OCI-LY1 (cell line): ENCODE data around the gene CYSRT1.

Experiments
- H2AFZ ChIP-seq: fragments of 200-600 bp; sonication (generic), shearing (Covaris generic); 2 replicates; pipeline ENCODE4 v1.6.0; 2014; ENCODE audit warnings: antibody characterized with exemption, mild to moderate bottlenecking, low read length
- H3F3A ChIP-seq: fragments of 200-600 bp; sonication (generic), shearing (Covaris generic); 2 replicates; pipeline ENCODE4 v1.6.0; 2014; ENCODE audit warnings: mild to moderate bottlenecking, antibody characterized with exemption, low read length, moderate library complexity; ENCODE audit not compliant: insufficient read depth
- H3K27ac ChIP-seq: fragments of 200-600 bp; sonication (generic); 2 replicates; pipeline ENCODE4 v1.5.1; 2014; ENCODE audit warnings: low read length, mixed run types, mild to moderate bottlenecking, low read depth; ENCODE audit not compliant: poor library complexity, severe bottlenecking
- H3K27me3 ChIP-seq: fragments of 200-600 bp; sonication (generic); 2 replicates; pipeline ENCODE4 v1.6.0; 2014; ENCODE audit warnings: antibody characterized with exemption, mild to moderate bottlenecking, low read length, moderate library complexity; ENCODE audit not compliant: insufficient read depth
- H3K36me3 ChIP-seq: fragments of 200-600 bp; sonication (generic); 2 replicates; pipeline ENCODE4 v1.6.1; 2014; ENCODE audit warnings: mild to moderate bottlenecking, antibody characterized with exemption, low read length, moderate library complexity, mixed read lengths; ENCODE audit not compliant: insufficient read depth
- H3K4me1 ChIP-seq: fragments of 200-600 bp; sonication (generic); 2 replicates; pipeline ENCODE4 v1.5.1; 2014; ENCODE audit warnings: mild to moderate bottlenecking, low read length, moderate library complexity; ENCODE audit not compliant: insufficient read depth, severe bottlenecking
- H3K4me2 ChIP-seq: fragments of 200-600 bp; sonication (generic), shearing (Covaris generic); 2 replicates; pipeline ENCODE4 v1.6.1; 2014; ENCODE audit warnings: low read length
- H3K4me3 ChIP-seq: fragments of 200-600 bp; sonication (generic); 2 replicates; pipeline ENCODE4 v1.5.1; 2014; ENCODE audit warnings: low read length, low read depth, mild to moderate bottlenecking, mixed read lengths; ENCODE audit not compliant: poor library complexity, severe bottlenecking
- H3K79me2 ChIP-seq: fragments of 200-600 bp; shearing (Covaris generic); 2 replicates; pipeline ENCODE4 v1.6.1; 2016; ENCODE audit warnings: mixed run types, low read length, mixed read lengths; ENCODE audit not compliant: insufficient read depth
- H3K9ac ChIP-seq: fragments of 200-600 bp; sonication (generic), shearing (Covaris generic); 2 replicates; pipeline ENCODE4 v1.6.1; 2014; ENCODE audit warnings: mild to moderate bottlenecking, low read length, mixed read lengths
- H3K9me2 ChIP-seq: fragments of 200-600 bp; sonication (generic), shearing (Covaris generic); 2 replicates; pipeline ENCODE4 v1.6.1; 2014; ENCODE audit warnings: low read depth, mild to moderate bottlenecking, low read length, mixed read lengths
- H3K9me3 ChIP-seq: fragments of 200-600 bp; shearing (Covaris generic); 2 replicates; pipeline ENCODE4 v1.6.1; 2014; ENCODE audit warnings: low read length, mixed read lengths
- H4K20me1 ChIP-seq: fragments of 200-600 bp; sonication (generic), shearing (Covaris generic); 2 replicates; pipeline ENCODE4 v1.6.0; 2016; ENCODE audit warnings: mild to moderate bottlenecking, low read length; ENCODE audit not compliant: insufficient read depth
- EZH2 ChIP-seq: fragments of 200-600 bp; sonication (generic), shearing (Covaris generic); IDR thresholded peaks from 2 replicates; pipeline ENCODE4 v1.8.0; 2017; ENCODE audit warnings: borderline replicate concordance, mixed run types, mild to moderate bottlenecking, antibody characterized with exemption, low read length, moderate library complexity, mixed read lengths
- TF ChIP-seq, protein P1 (sequence below): fragments of 200-600 bp; sonication (generic), shearing (Covaris generic); IDR thresholded peaks from 2 replicates; pipeline ENCODE4 v1.5.1; 2017; ENCODE audit warnings: mild to moderate bottlenecking, antibody characterized with exemption, low read length, moderate library complexity, mixed read lengths

CYSRT1 gene

DNA sequence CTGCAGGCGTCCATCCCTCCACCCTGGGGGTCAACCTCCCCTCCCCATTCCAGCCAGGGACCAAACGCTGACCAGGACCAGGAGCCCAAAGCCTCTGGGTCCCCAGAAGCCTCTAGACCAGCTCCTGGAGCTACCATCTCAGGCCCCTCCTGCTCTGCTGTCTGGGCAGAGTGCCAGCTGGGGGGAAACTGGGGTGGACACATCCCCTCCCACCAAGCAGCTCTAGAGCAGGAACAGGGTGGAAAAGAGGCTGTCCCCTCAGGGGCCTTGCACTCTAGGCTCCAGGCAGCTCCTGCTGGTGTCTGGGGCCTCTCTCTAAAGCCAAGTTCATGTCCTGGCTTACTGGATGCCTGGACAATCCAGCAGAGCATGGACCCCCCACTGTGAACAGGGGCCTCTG is 32.1 kb upstream of the CYSRT1 start:
- no peaks in the 10 kb centered on the region for H3F3A ChIP-seq
- TF ChIP-seq, protein P1, sequence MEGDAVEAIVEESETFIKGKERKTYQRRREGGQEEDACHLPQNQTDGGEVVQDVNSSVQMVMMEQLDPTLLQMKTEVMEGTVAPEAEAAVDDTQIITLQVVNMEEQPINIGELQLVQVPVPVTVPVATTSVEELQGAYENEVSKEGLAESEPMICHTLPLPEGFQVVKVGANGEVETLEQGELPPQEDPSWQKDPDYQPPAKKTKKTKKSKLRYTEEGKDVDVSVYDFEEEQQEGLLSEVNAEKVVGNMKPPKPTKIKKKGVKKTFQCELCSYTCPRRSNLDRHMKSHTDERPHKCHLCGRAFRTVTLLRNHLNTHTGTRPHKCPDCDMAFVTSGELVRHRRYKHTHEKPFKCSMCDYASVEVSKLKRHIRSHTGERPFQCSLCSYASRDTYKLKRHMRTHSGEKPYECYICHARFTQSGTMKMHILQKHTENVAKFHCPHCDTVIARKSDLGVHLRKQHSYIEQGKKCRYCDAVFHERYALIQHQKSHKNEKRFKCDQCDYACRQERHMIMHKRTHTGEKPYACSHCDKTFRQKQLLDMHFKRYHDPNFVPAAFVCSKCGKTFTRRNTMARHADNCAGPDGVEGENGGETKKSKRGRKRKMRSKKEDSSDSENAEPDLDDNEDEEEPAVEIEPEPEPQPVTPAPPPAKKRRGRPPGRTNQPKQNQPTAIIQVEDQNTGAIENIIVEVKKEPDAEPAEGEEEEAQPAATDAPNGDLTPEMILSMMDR, result no peak
- TF ChIP-seq EZH2, result no peak
- no peaks in the 10 kb centered on the region for H4K20me1 ChIP-seq
- H3K27me3 ChIP-seq, result 0 out of 2 replicates have a peak, but pooled peaks cover 5% of the 10 kb centered on the region
- no peak overlapping the region for H3K27ac ChIP-seq
- no peaks in the 10 kb centered on the region for H3K9me2 ChIP-seq
- peaks cover 11% of the 10 kb centered on the region for H3K4me1 ChIP-seq
- no peaks in the 10 kb centered on the region for H3K9me3 ChIP-seq
- peaks cover 11% of the 10 kb centered on the region for H3K36me3 ChIP-seq
- H3K4me3 ChIP-seq, result no peak overlapping the region
- H3K9ac ChIP-seq, result no peak overlapping the region
- no peak overlapping the region for H2AFZ ChIP-seq
- no peak overlapping the region for H3K4me2 ChIP-seq
- peaks cover 2% of the 10 kb centered on the region for H3K79me2 ChIP-seq

DNA sequence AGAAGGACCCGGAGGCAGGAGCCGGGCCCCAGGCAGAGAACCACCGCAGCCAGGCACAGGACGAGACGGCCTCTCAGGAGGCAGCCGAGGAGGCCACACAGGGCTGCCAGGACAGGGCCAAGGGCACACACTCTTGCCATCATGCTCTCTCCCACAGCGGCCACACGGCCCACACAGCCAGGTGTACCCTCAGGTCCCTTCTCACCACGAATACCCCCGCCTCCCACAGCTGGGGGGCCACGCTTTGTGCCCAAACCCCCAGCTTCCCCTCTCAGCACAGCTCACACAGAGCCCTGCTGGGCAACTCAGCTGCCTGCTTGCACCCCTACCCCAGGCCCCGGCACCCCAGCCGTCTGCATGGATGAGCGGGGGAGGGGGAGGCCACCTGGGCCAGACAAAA is 31.2 kb upstream of the CYSRT1 start:
- Histone ChIP-seq H3K9me3 (no peaks in the 10 kb centered on the region), H3K27me3 (peaks cover 8% of the 10 kb centered on the region), H3K4me2 (no peak overlapping the region), H3K36me3 (peaks cover 11% of the 10 kb centered on the region), H4K20me1 (no peaks in the 10 kb centered on the region), H3K4me1 (peaks cover 10% of the 10 kb centered on the region), H2AFZ (no peak overlapping the region), H3K79me2 (no peaks in the 10 kb centered on the region), H3K4me3 (no peak overlapping the region), H3F3A (no peaks in the 10 kb centered on the region), H3K9ac (no peak overlapping the region), H3K27ac (no peak overlapping the region), H3K9me2 (no peaks in the 10 kb centered on the region)
- TF ChIP-seq, protein P1, result no peak
- no peak for TF ChIP-seq EZH2

DNA sequence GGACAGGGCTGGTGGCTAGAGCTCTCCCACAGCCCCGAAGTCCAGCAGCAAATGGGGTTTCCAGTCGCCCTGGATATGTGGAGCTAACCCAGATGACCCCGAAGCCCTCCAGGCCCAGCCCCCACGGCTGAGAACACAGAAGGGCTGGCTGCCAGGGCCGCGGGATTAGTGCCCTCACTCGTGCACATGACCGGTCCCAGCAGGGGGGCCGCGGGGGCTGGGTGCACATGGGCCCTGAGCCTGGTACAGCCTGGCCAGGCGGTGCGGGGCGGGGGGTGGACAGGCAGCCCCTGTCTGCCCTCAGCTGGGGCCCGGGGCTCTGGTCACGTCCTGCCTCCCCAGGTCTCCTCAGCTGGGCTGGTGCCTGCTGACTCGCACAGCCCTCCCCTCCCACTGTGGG is 30.6 kb upstream of the CYSRT1 start:
- Histone ChIP-seq H4K20me1 (no peaks in the 10 kb centered on the region), H3K27ac (no peak overlapping the region), H3F3A (no peaks in the 10 kb centered on the region), H3K4me1 (peaks cover 8% of the 10 kb centered on the region), H3K36me3 (peaks cover 11% of the 10 kb centered on the region), H3K79me2 (no peaks in the 10 kb centered on the region), H3K4me3 (no peak overlapping the region), H2AFZ (no peak overlapping the region), H3K9me2 (no peaks in the 10 kb centered on the region), H3K4me2 (no peak overlapping the region), H3K27me3 (peaks cover 13% of the 10 kb centered on the region), H3K9ac (no peak overlapping the region), H3K9me3 (no peaks in the 10 kb centered on the region)
- TF ChIP-seq, protein P1, result no peak
- TF ChIP-seq EZH2, result no peak
